ENCODE data around the gene AFF3. TPM values are rescaled to one million over a fixed set of nuclear protein-coding genes. Genes with fewer than 3 reads are reported as not detected.

The AFF3 gene
- total RNA-seq, 4 donors from 2014 or later, result 2.1 to 7.3 (median 3.5) TPM

DNA sequence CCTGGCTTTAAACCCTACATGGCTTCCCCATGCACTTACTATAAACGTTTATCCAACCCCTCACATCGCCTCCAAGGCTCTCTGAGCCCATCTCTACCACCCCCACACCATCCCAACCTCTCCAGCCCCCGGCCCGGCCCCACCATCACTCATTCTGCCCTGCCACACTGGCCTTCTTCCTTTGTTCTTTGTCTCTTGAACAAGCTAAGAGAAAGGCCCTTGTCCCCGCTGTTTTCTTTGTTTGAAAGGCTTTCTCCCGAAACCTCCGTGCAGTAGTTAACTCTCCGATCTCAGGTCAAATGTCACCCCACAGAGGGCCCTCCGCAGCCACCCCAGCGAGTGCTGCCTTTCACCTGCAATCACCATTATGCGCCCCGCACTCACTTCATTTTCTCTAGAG, 100.4 kb downstream of the AFF3 start:
- DNase-seq (ENCODE audit: low spot score in 2 of 2), result no peak
- no peak for TF ChIP-seq POLR2A (IDR thresholded peaks at IDR 0.05)
- TF ChIP-seq CTCF (IDR thresholded peaks at IDR 0.05), result no peak
- intact Hi-C loops (cut with DNase I; ENCODE audit: low total_unique reads), result no loop called here
- H3K4me3 ChIP-seq (ENCODE audit: low read depth, poor library complexity, severe bottlenecking), result no peak overlapping the region
- 80 to 88% methylated on average over 12 of the region's 12 CpGs for WGBS, 2 donors

DNA sequence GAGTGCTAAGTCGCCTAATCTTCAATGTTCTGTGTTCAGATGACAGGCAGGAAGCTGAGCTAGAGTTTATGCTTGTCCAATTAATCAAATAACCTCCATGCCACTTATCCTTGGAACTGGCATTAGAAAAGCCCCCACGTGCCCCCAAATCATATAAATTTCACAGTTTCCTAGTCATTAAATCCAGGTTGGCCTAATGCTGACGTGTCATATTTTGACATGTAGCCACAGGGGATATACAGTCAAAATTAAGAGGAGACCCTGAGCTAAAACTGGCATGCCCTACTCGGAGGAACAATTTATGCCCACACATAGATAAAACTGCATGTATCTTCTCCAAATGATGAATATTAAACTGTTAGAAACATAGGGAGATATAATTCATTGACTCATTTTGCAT, 101.0 kb downstream of the AFF3 start:
- DNase-seq (ENCODE audit: low spot score in 2 of 2), result no peak
- 77 to 82% methylated on average over 4 of the region's 4 CpGs for WGBS, 2 donors
- intact Hi-C loops (cut with DNase I; ENCODE audit: low total_unique reads), result no loop called here
- no peak for TF ChIP-seq POLR2A (IDR thresholded peaks at IDR 0.05)
- no peak overlapping the region for H3K4me3 ChIP-seq (ENCODE audit: low read depth, poor library complexity, severe bottlenecking)

DNA sequence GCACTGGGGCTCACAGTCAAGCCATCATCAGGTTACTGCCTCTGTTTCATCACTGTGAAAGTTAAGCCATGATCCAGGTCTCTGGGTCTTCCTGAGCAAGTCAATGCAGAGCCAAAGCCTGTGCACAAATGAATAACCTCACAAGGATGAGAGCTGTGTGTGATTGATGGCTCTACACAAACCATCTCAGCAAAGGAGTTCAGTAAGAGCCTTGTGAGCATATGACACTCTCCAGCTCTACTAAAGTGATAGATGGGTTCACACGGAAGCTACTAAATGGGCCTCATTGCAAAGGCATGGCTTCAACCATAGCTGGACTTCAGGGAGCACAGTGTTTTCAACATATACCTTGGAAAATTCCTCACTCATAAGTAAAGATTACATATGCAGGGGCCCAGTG, 101.5 kb downstream of the AFF3 start:
- H3K4me3 ChIP-seq (ENCODE audit: low read depth, poor library complexity, severe bottlenecking), result no peak overlapping the region
- TF ChIP-seq CTCF (IDR thresholded peaks at IDR 0.05) (no peak), POLR2A (IDR thresholded peaks at IDR 0.05) (no peak)
- WGBS, 2 donors, result 89 to 95% methylated on average over 1 of the region's 1 CpG
- no peak for DNase-seq (ENCODE audit: low spot score in 2 of 2)
- intact Hi-C loops (cut with DNase I; ENCODE audit: low total_unique reads), result no loop called here

DNA sequence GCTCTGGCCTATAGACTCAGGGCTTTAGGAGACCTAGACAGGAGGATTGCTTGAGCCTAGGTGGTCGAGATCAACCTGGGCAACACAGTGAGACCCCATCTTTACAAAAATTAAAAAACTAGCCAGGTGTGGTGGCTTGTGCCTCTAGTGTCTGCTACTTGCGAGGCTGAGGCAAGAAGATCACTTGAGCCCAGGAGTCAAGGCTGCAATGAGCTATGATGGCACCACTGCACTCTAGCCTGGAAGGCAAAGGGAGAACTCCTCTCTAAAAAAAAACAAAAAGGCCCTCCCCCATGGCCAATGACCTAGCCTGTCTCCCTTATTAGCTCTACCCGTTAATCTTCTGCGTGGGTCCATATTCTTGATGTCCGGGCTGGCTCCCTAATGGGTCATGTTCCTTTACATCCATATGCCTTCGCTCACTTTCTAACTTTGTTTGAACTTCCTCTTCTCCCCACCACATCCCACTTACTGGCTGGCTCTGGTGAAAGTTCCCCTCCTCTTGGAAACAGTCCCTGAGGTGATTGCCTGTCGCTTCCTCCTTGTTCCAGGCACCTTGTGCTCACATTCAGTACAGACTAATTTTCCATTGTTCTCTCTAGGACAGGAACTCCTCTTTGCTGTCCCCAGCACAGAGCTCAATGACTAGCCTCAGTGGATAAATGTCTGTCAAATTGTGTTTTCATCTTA, 103.0 kb downstream of the AFF3 start:
- H3K4me3 ChIP-seq (ENCODE audit: low read depth, poor library complexity, severe bottlenecking), result no peak overlapping the region
- intact Hi-C loops (cut with DNase I; ENCODE audit: low total_unique reads), result no loop called here
- DNase-seq (ENCODE audit: low spot score in 2 of 2), result no peak
- TF ChIP-seq POLR2A (IDR thresholded peaks at IDR 0.05), result no peak
- TF ChIP-seq CTCF (IDR thresholded peaks at IDR 0.05), result no peak
- 84 to 86% methylated on average over 7 of the region's 7 CpGs for WGBS, 2 donors

- WGBS, 2 donors, result 76 to 82% methylated on average over 6 of the region's 6 CpGs
- H3K4me3 ChIP-seq (ENCODE audit: low read depth, poor library complexity, severe bottlenecking), result no peak overlapping the region
- DNase-seq (ENCODE audit: low spot score in 2 of 2), result no peak
- intact Hi-C loops (cut with DNase I; ENCODE audit: low total_unique reads), result no loop called here
- TF ChIP-seq CTCF (IDR thresholded peaks at IDR 0.05) (no peak), POLR2A (IDR thresholded peaks at IDR 0.05) (no peak)
Measured at GRCh38 chr2:100038011-100038410, 104.4 kb downstream of the AFF3 start.

GRCh38 chr2:100036793-100037192, 105.6 kb downstream of the AFF3 start:
- intact Hi-C loops (cut with DNase I; ENCODE audit: low total_unique reads), result no loop called here
- no peak for DNase-seq (ENCODE audit: low spot score in 2 of 2)
- TF ChIP-seq CTCF (IDR thresholded peaks at IDR 0.05) (no peak), POLR2A (IDR thresholded peaks at IDR 0.05) (no peak)
- 43 to 45% methylated on average over 4 of the region's 4 CpGs for WGBS, 2 donors
- H3K4me3 ChIP-seq (ENCODE audit: low read depth, poor library complexity, severe bottlenecking), result no peak overlapping the region

Measured in lower leg skin (tissue), 4 donors.